SK-N-SH (cell line): ENCODE measurements around the gene MAP3K5. TPM values are rescaled to one million over a fixed set of nuclear protein-coding genes. Genes with fewer than 3 reads are reported as not detected.

Experiments
- CTCF ChIA-PET: fragments of 300-600, 350-600 bp; formaldehyde crosslinking; extraction: SDS; loops from one replicate; lab custom pipeline; 2021; lab: Yijun Ruan, JAX
- POLR2A ChIA-PET: fragments of 350-600 bp; sonication (Branson Sonifier 250); formaldehyde crosslinking; extraction: SDS; loops from one replicate; lab custom pipeline; 2020; ENCODE audit warnings: antibody characterized with exemption, inconsistent platforms; lab: Yijun Ruan, JAX
- DNase-seq: peaks from one replicate; pipeline ENCODE4 v3.0.0; 2012
- H2AFZ ChIP-seq: fragments of 200-600 bp; sonication (generic); 2 replicates; pipeline ENCODE4 v1.8.1; 2016; ENCODE audit warnings: antibody characterized with exemption, mild to moderate bottlenecking, low read depth
- H3F3A ChIP-seq: fragments of 200-600 bp; sonication (generic); replicated peaks from 2 replicates; pipeline ENCODE3; 2016; ENCODE audit warnings: antibody characterized with exemption, mild to moderate bottlenecking; ENCODE audit not compliant: insufficient read depth
- H3K27ac ChIP-seq, 2 experiments: fragments of 200-500 bp in 1 of 2; fragments of 200-600 bp in 1 of 2; sonication (Bioruptor generic) in 1 of 2; sonication (generic), shearing (Covaris generic) in 1 of 2; 2 replicates each; pipeline versions ENCODE4 v1.5.1 to v1.6.1; 2014 to 2016; ENCODE audit warnings: low read depth in 2 of 2, inconsistent platforms in 1 of 2, low read length in 1 of 2, mild to moderate bottlenecking in 1 of 2, mixed read lengths in 1 of 2
- H3K27me3 ChIP-seq: fragments of 200-600 bp; sonication (generic), shearing (Covaris generic); 2 replicates; pipeline ENCODE4 v1.6.1; 2016; ENCODE audit warnings: mixed run types; ENCODE audit not compliant: insufficient read depth
- H3K36me3 ChIP-seq, 2 experiments: fragments of 200-500 bp in 1 of 2; fragments of 200-600 bp in 1 of 2; sonication (Bioruptor generic) in 1 of 2; sonication (generic) in 1 of 2; replicated peaks in 1 of 2; 2 replicates each; pipeline versions ENCODE3 to v1.5.1; 2014 to 2016; ENCODE audit warnings: low read length in 1 of 2, mild to moderate bottlenecking in 1 of 2; ENCODE audit not compliant: insufficient read depth in 2 of 2, control insufficient read depth in 1 of 2
- H3K4me1 ChIP-seq, 2 experiments: fragments of 200-500 bp in 1 of 2; fragments of 200-600 bp in 1 of 2; sonication (Bioruptor generic) in 1 of 2; sonication (generic), shearing (Covaris generic) in 1 of 2; 2 replicates each; pipeline versions ENCODE4 v1.5.1 to v1.6.1; 2014 to 2016; ENCODE audit warnings: low read depth in 1 of 2, low read length in 1 of 2, mixed run types in 1 of 2; ENCODE audit not compliant: insufficient read depth in 2 of 2, control insufficient read depth in 1 of 2
- H3K4me2 ChIP-seq: fragments of 200-600 bp; sonication (generic), shearing (Covaris generic); 2 replicates; pipeline ENCODE4 v1.6.1; 2017; ENCODE audit warnings: mixed run types
- H3K4me3 ChIP-seq, 2 experiments: fragments of 200-500 bp in 1 of 2; fragments of 200-600 bp in 1 of 2; sonication (Bioruptor generic) in 1 of 2; sonication (generic), shearing (Covaris generic) in 1 of 2; 2 replicates each; pipeline versions ENCODE4 v1.5.1 to v1.8.1; 2014 to 2016; ENCODE audit warnings: low read depth in 2 of 2, inconsistent platforms in 1 of 2, low read length in 1 of 2, mild to moderate bottlenecking in 1 of 2, mixed read lengths in 1 of 2, moderate library complexity in 1 of 2
- H3K79me2 ChIP-seq: fragments of 200-600 bp; sonication (generic); 2 replicates; pipeline ENCODE4 v1.8.1; 2017; ENCODE audit warnings: mild to moderate bottlenecking; ENCODE audit not compliant: insufficient read depth
- H3K9ac ChIP-seq: fragments of 200-600 bp; sonication (generic); 2 replicates; pipeline ENCODE4 v1.6.1; 2017; ENCODE audit warnings: mixed run types
- H3K9me2 ChIP-seq: fragments of 200-600 bp; sonication (generic); 2 replicates; pipeline ENCODE4 v1.6.1; 2017; ENCODE audit warnings: mixed run types
- H3K9me3 ChIP-seq: fragments of 200-600 bp; sonication (generic); 2 replicates; pipeline ENCODE4 v1.6.1; 2017; ENCODE audit warnings: mixed run types, mild to moderate bottlenecking, moderate library complexity
- H4K20me1 ChIP-seq: fragments of 200-600 bp; sonication (generic); 2 replicates; pipeline ENCODE4 v1.6.1; 2017; ENCODE audit warnings: mild to moderate bottlenecking, mixed run types; ENCODE audit not compliant: insufficient read depth
- ELF1 ChIP-seq: IDR thresholded peaks from 2 replicates; pipeline ENCODE4 v1.4.0; 2012
- EP300 ChIP-seq, 2 experiments: IDR thresholded peaks; 2 replicates each; pipeline versions ENCODE4 v1.4.0 to v1.6.1; 2012; ENCODE audit warnings: borderline replicate concordance in 1 of 2, low read depth in 1 of 2, low read length in 1 of 2
- EZH2phosphoT487 ChIP-seq: fragments of 200-600 bp; sonication (generic); IDR thresholded peaks from 2 replicates; pipeline ENCODE4 v1.6.1; 2017; ENCODE audit warnings: low read depth, mixed run types, mild to moderate bottlenecking, antibody characterized with exemption, moderate library complexity, borderline replicate concordance
- FOSL2 ChIP-seq: IDR thresholded peaks from 2 replicates; pipeline ENCODE4 v1.4.0; 2012; ENCODE audit warnings: low read depth, mild to moderate bottlenecking, moderate library complexity, borderline replicate concordance
- FOXJ3 ChIP-seq: sonication (generic); formaldehyde crosslinking; IDR thresholded peaks from 2 replicates; pipeline ENCODE4 v1.5.1; 2020; ENCODE audit warnings: mild to moderate bottlenecking, missing genetic modification reagents
- GATA2 ChIP-seq: sonication (generic); formaldehyde crosslinking; IDR thresholded peaks from 2 replicates; pipeline ENCODE4 v1.5.0; 2020; ENCODE audit warnings: mild to moderate bottlenecking, missing genetic modification reagents
- JUND ChIP-seq: IDR thresholded peaks from 2 replicates; pipeline ENCODE4 v1.4.0; 2012
- MEF2A ChIP-seq: IDR thresholded peaks from 2 replicates; pipeline ENCODE4 v1.4.0; 2012; ENCODE audit warnings: low read depth, borderline replicate concordance
- PBX3 ChIP-seq: IDR thresholded peaks from 2 replicates; pipeline ENCODE4; 2012
- POLR2AphosphoS5 ChIP-seq: IDR thresholded peaks from 2 replicates; pipeline ENCODE4 v1.6.1; 2012; ENCODE audit warnings: low read depth, low read length
- RAD21 ChIP-seq: IDR thresholded peaks from 2 replicates; pipeline ENCODE4 v1.6.1; 2012; ENCODE audit warnings: mild to moderate bottlenecking, low read length
- RCOR1 ChIP-seq: fragments of 150-350 bp; IDR thresholded peaks from 2 replicates; pipeline ENCODE4 v1.6.1; 2017; ENCODE audit warnings: antibody characterized with exemption, low read length
- REST ChIP-seq: IDR thresholded peaks from 2 replicates; pipeline ENCODE4 v1.6.1; 2012; ENCODE audit warnings: mild to moderate bottlenecking, low read depth, low read length, moderate library complexity
- TAF1 ChIP-seq: IDR thresholded peaks from 2 replicates; pipeline ENCODE4 v1.6.1; 2012; ENCODE audit warnings: low read depth, mild to moderate bottlenecking, low read length, moderate library complexity, borderline replicate concordance
- TEAD4 ChIP-seq: IDR thresholded peaks from 2 replicates; pipeline ENCODE4 v1.4.0; 2012; ENCODE audit warnings: mild to moderate bottlenecking, borderline replicate concordance; ENCODE audit not compliant: insufficient read depth
- USF1 ChIP-seq: IDR thresholded peaks from 2 replicates; pipeline ENCODE4 v1.4.0; 2012; ENCODE audit warnings: low read depth, borderline replicate concordance
- WGBS: methylation state at CpG from one replicate; pipeline ENCODE4 v1.1.6; 2017; ENCODE audit warnings: low lambda C conversion rate; 5-methylcytosine and 5-hydroxymethylcytosine counted together
- polyA plus RNA-seq, 3 experiments: library from polyadenylated mRNA; depleted of rRNA; stranded (reverse); fragments of >200 nt; gene quantifications; 2 replicates each; pipeline ENCODE4 v1.2.3, GENCODE V29; 2012

MAP3K5 gene
- polyA plus RNA-seq, 1 of the 3 experiments (the other 2 are of a cell fraction): 1.4 TPM

- Histone ChIP-seq H3K27ac (no peak overlapping the region), H3K4me3 (no peak overlapping the region), H3K9ac (no peak overlapping the region), H3K9me3 (no peaks in the 10 kb centered on the region), H3K9me2 (no peaks in the 10 kb centered on the region), H3K4me1 (no peaks in the 10 kb centered on the region), H3K27me3 (no peaks in the 10 kb centered on the region), H2AFZ (no peak overlapping the region), H3K36me3 (no peaks in the 10 kb centered on the region), H3K4me2 (no peak overlapping the region), H3K79me2 (no peaks in the 10 kb centered on the region), H4K20me1 (no peaks in the 10 kb centered on the region), H3F3A (no peaks in the 10 kb centered on the region)
- ChIA-PET POLR2A (no interaction called here), CTCF (interaction anchor here (0.6 to 1.3 kb wide), 3 partner anchors 9 to 822 kb away, joined by 3 to 4 read pairs (median 3); no protein-coding TSS in a partner anchor)
- WGBS: 90% methylated on average over 2 of the region's 2 CpGs
- DNase-seq: no peak
- TF ChIP-seq JUND (no peak), TAF1 (no peak), ELF1 (no peak), MEF2A (no peak), GATA2 (CRISPR knock-in tag) (no peak), EP300 (IDR thresholded peaks at IDR 0.05; ENCODE audit: borderline replicate concordance in 1 of 2, low read depth in 1 of 2, low read length in 1 of 2) (no peak), USF1 (no peak), FOXJ3 (no peak), POLR2AphosphoS5 (no peak), FOSL2 (no peak), PBX3 (no peak), EZH2phosphoT487 (no peak), RAD21 (no peak), TEAD4 (no peak), REST (no peak), RCOR1 (no peak)
Measured at GRCh38 chr6:136711644-136712043, 80.6 kb downstream of the MAP3K5 start.
